Measurements from ENCODE around the gene NACA2.
"Not testable (repeated sequence)": the region's sequence is repeated elsewhere in the genome, so short reads cannot be mapped to it uniquely, and the experiment has no call there.

Gene NACA2

GRCh38 chr17:61598014-61598413 lies 7.0 kb upstream of the NACA2 start:
- no peak for DNase-seq

- DNase-seq: no peak
These were observed 6.6 kb upstream of the NACA2 start for GRCh38 chr17:61597607-61598006.

- peak; percentile 26 for DNase-seq
These were observed 4.6 kb upstream of the NACA2 start for GRCh38 chr17:61595418-61596186.

- no peak for DNase-seq
These were observed 3.3 kb upstream of the NACA2 start for GRCh38 chr17:61594294-61594825.

- DNase-seq: peak; percentile 61
These were observed 2.4 kb upstream of the NACA2 start for GRCh38 chr17:61593426-61593825.

GRCh38 chr17:61591930-61592329 lies 911 bp upstream of the NACA2 start:
- DNase-seq: no peak

- DNase-seq: no peak
These were observed 1.0 kb downstream of the NACA2 start for GRCh38 chr17:61589990-61590389.

GRCh38 chr17:61587807-61588660 lies 3.0 kb downstream of the NACA2 start:
- DNase-seq: no peak

- no peak for DNase-seq
These were observed 3.8 kb downstream of the NACA2 start for GRCh38 chr17:61587242-61587641.

GRCh38 chr17:61586622-61587021 lies 4.4 kb downstream of the NACA2 start:
- not testable (repeated sequence) for DNase-seq

GRCh38 chr17:61586031-61586566 lies 4.9 kb downstream of the NACA2 start:
- no peak for DNase-seq

- DNase-seq: no peak
These were observed 6.2 kb downstream of the NACA2 start for GRCh38 chr17:61584866-61585265.

- no peak for DNase-seq
These were observed 6.8 kb downstream of the NACA2 start for GRCh38 chr17:61584266-61584665.

- DNase-seq: no peak
These were observed 7.3 kb downstream of the NACA2 start for GRCh38 chr17:61583660-61584264.

- no peak for DNase-seq
These were observed 7.8 kb downstream of the NACA2 start for GRCh38 chr17:61583242-61583641.

GRCh38 chr17:61582593-61582992 lies 8.4 kb downstream of the NACA2 start:
- no peak for DNase-seq

- DNase-seq: no peak
These were observed 9.2 kb downstream of the NACA2 start for GRCh38 chr17:61581611-61582349.

- DNase-seq: no peak
These were observed 10.5 kb downstream of the NACA2 start for GRCh38 chr17:61580502-61580901.

GRCh38 chr17:61579961-61580360 lies 11.1 kb downstream of the NACA2 start:
- DNase-seq: no peak

GRCh38 chr17:61579347-61579746 lies 11.7 kb downstream of the NACA2 start:
- no peak for DNase-seq

GRCh38 chr17:61578645-61579044 lies 12.4 kb downstream of the NACA2 start:
- no peak for DNase-seq

- DNase-seq: no peak
These were observed 15.0 kb downstream of the NACA2 start for GRCh38 chr17:61575983-61576382.
